RWPE1 (cell line): Measurements from ENCODE around the gene KLHDC8A.

Source experiments
- CTCF ChIA-PET: fragments of 350-600 bp; sonication (Branson Sonifier 250); formaldehyde crosslinking; extraction: SDS; loops from one replicate; lab custom pipeline; 2021; lab: Yijun Ruan, JAX
- POLR2A ChIA-PET: fragments of 400-600 bp; formaldehyde crosslinking; extraction: SDS; loops from one replicate; lab custom pipeline; 2020; ENCODE audit warnings: antibody characterized with exemption; ENCODE audit not compliant: low non-redundant PET; lab: Yijun Ruan, JAX
- DNase-seq: peaks from one replicate; pipeline ENCODE4 v3.0.0; 2012; ENCODE audit warnings: low spot score
- H3K27ac ChIP-seq: fragments of 450-650 bp; 2 replicates; pipeline ENCODE4 v1.5.1; 2017
- CTCF ChIP-seq: fragments of 450-650 bp; conservative IDR thresholded peaks from 2 replicates; pipeline ENCODE4 v1.5.1; 2017; ENCODE audit warnings: low read depth, mild to moderate bottlenecking

Gene KLHDC8A

DNA sequence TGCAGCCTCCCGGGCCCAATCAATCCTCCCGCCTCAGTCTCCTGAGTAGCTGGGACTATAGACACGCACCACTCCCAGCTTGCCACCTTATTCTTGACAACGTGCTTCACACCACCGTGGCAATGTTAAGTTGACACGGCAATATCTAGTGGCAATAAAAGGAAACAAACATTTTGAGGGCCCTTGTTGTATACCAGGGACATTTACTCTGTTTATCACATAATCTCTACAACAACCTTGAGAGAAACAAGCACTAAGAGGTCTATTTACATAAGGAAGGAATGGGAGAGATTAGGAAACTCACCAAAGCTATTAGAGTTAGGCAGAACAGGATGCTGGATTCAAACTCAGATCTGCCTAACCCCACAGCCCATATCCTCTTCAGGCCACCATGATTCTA is 3.1 kb downstream of the KLHDC8A start:
- POLR2A ChIA-PET: no interaction called here
- DNase-seq: no peak
- no peak for TF ChIP-seq CTCF
- CTCF ChIA-PET: interaction anchor here (0.5 to 4.7 kb wide), 47 partner anchors 9 to 806 kb away, joined by 3 to 67 read pairs (median 5); no protein-coding TSS in a partner anchor
- no peak overlapping the region for H3K27ac ChIP-seq

GRCh38 chr1:205353191-205353590 is 3.5 kb downstream of the KLHDC8A start:
- no peak overlapping the region for H3K27ac ChIP-seq
- DNase-seq: no peak
- ChIA-PET CTCF (interaction anchor here (1.1 to 4.7 kb wide), 14 partner anchors 9 to 239 kb away, joined by 3 to 67 read pairs (median 6); no protein-coding TSS in a partner anchor), POLR2A (no interaction called here)
- TF ChIP-seq CTCF: no peak

- ChIA-PET CTCF (interaction anchor here (0.6 to 4.7 kb wide), 9 partner anchors 9 to 240 kb away, joined by 3 to 67 read pairs (median 5); no protein-coding TSS in a partner anchor), POLR2A (no interaction called here)
- DNase-seq: peak; percentile 51
- peak overlapping the region; percentile 7; the same call in 1 of the 2 replicates for H3K27ac ChIP-seq
- no peak for TF ChIP-seq CTCF
Observed at GRCh38 chr1:205351984-205352713, 4.6 kb downstream of the KLHDC8A start.

GRCh38 chr1:205350691-205351141 is 6.0 kb downstream of the KLHDC8A start:
- ChIA-PET POLR2A (no interaction called here), CTCF (interaction anchor here (0.7 to 4.6 kb wide), 8 partner anchors 15 to 241 kb away, joined by 3 to 40 read pairs (median 4); no protein-coding TSS in a partner anchor)
- H3K27ac ChIP-seq: no peak overlapping the region
- no peak for DNase-seq
- TF ChIP-seq CTCF: no peak

DNA sequence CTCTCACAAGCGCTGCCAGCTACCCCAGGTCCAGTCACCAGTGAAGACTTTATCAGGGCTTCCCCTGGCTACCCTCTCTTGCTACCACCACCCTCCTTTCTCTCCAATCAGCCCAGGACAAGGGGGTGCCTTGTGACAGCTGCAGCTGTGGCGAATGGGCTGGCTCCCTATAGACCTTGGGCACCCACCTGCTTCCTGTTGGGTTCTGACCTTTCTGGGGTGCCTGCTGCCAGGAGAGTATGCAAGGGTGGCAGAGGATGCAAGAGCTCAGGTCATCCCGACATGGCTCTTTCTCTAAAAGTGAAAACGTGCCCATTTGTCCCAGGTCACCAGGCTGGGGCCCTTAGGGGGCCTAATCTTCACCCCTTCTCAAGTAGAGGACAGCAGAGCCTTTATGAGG is 6.6 kb downstream of the KLHDC8A start:
- no peak overlapping the region for H3K27ac ChIP-seq
- POLR2A ChIA-PET: no interaction called here
- CTCF ChIA-PET: interaction anchor here (0.7 to 4.6 kb wide), 8 partner anchors 14 to 179 kb away, joined by 3 to 40 read pairs (median 4); no protein-coding TSS in a partner anchor
- no peak for TF ChIP-seq CTCF
- no peak for DNase-seq

- no peak for DNase-seq
- POLR2A ChIA-PET: no interaction called here
- no peak overlapping the region for H3K27ac ChIP-seq
- CTCF ChIA-PET: interaction anchor here (0.6 to 4.6 kb wide), 7 partner anchors 13 to 243 kb away, joined by 3 to 40 read pairs (median 4); no protein-coding TSS in a partner anchor
- TF ChIP-seq CTCF: no peak
Observed at GRCh38 chr1:205348554-205349487, 7.9 kb downstream of the KLHDC8A start.
